Activated CD4-positive, alpha-beta memory T cell treated with anti-CD3 and anti-CD28 coated beads for 36 hours (primary cell): ENCODE data around the gene KLHL7. TPM values are rescaled to one million over a fixed set of nuclear protein-coding genes. Genes with fewer than 3 reads are reported as not detected.
"Not testable (repeated sequence)": the region's sequence is repeated elsewhere in the genome, so short reads cannot be mapped to it uniquely, and the experiment has no call there.

Experiments used
- CTCF ChIA-PET: fragments of 350-600 bp; sonication (Branson Sonifier 250); formaldehyde crosslinking; loops from one replicate; lab custom pipeline; 2021; ENCODE audit warnings: antibody characterized with exemption, inconsistent platforms; lab: Charles Lee
- POLR2A ChIA-PET: fragments of 350-600 bp; sonication (Branson Sonifier 250); formaldehyde crosslinking; loops from one replicate; lab custom pipeline; 2021; ENCODE audit warnings: antibody characterized with exemption; lab: Charles Lee
- DNase-seq: peaks from one replicate; pipeline ENCODE4 v3.0.0-alpha.2; 2020
- H3K27ac Mint-ChIP-seq: one replicate; pipeline ENCODE4 v1.8.0; 2021; ENCODE audit warnings: mixed read lengths
- H3K27me3 Mint-ChIP-seq: one replicate; pipeline ENCODE4 v1.8.0; 2021; ENCODE audit warnings: mixed read lengths
- H3K36me3 Mint-ChIP-seq: one replicate; pipeline ENCODE4 v1.8.0; 2021; ENCODE audit warnings: mixed read lengths
- H3K4me1 Mint-ChIP-seq: one replicate; pipeline ENCODE4 v1.8.0; 2021; ENCODE audit warnings: low read depth, mixed read lengths
- H3K4me3 Mint-ChIP-seq: one replicate; pipeline ENCODE4 v1.8.0; 2021; ENCODE audit warnings: mild to moderate bottlenecking, mixed read lengths
- H3K9me3 Mint-ChIP-seq: one replicate; pipeline ENCODE4 v1.8.0; 2021; ENCODE audit warnings: mixed read lengths
- intact Hi-C: fragments of 100-400 bp; cut with micrococcal nuclease; formaldehyde crosslinking; loops from one replicate; pipeline ENCODE4 v1.15.1; 2023
- total RNA-seq, 2 experiments: library from RNA; stranded (reverse); gene quantifications; one replicate each; pipeline ENCODE4 v1.2.3, GENCODE V29; 2021

KLHL7 gene
- total RNA-seq, 2 experiments from 2014 or later, result 24.3 to 24.8 TPM

- peak overlapping the region; percentile 6 for H3K4me3 Mint-ChIP-seq
- H3K4me1 Mint-ChIP-seq, result peaks cover 33% of the 10 kb centered on the region
- no peak for DNase-seq
- intact Hi-C loops, result loop anchor here (5.0 to 10.0 kb wide), 4 partner anchors 97 to 413 kb away; partner anchors contain the start of gene CCDC126
- peaks cover 19% of the 10 kb centered on the region for H3K36me3 Mint-ChIP-seq
- no peak overlapping the region for H3K27ac Mint-ChIP-seq
- H3K9me3 Mint-ChIP-seq, result no peaks in the 10 kb centered on the region
- ChIA-PET POLR2A (no interaction called here), CTCF (interaction anchor here (0.6 to 2.1 kb wide), 6 partner anchors 19 to 384 kb away, joined by 3 to 7 read pairs (median 4); partner anchors contain the start of gene KLHL7)
- no peaks in the 10 kb centered on the region for H3K27me3 Mint-ChIP-seq
Measured at GRCh38 chr7:23184291-23184690, 78.7 kb downstream of the KLHL7 start.

GRCh38 chr7:23184709-23185359, 79.2 kb downstream of the KLHL7 start:
- CTCF ChIA-PET, result interaction anchor here (0.5 to 2.1 kb wide), 7 partner anchors 8 to 99 kb away, joined by 3 to 7 read pairs (median 5); partner anchors contain the start of gene KLHL7
- peaks cover 20% of the 10 kb centered on the region for H3K36me3 Mint-ChIP-seq
- H3K27ac Mint-ChIP-seq, result no peak overlapping the region
- no peak overlapping the region for H3K4me3 Mint-ChIP-seq
- no peaks in the 10 kb centered on the region for H3K9me3 Mint-ChIP-seq
- H3K4me1 Mint-ChIP-seq, result peaks cover 33% of the 10 kb centered on the region
- no peaks in the 10 kb centered on the region for H3K27me3 Mint-ChIP-seq
- POLR2A ChIA-PET, result no interaction called here
- intact Hi-C loops, result loop anchor here (5.0 to 10.0 kb wide), 4 partner anchors 98 to 412 kb away; partner anchors contain the start of gene CCDC126
- no peak for DNase-seq

- intact Hi-C loops, result loop anchor here (10.0 kb wide), 2 partner anchors 301 to 331 kb away; no protein-coding TSS in a partner anchor
- no peak for DNase-seq
- H3K36me3 Mint-ChIP-seq, result peaks cover 24% of the 10 kb centered on the region
Measured at GRCh38 chr7:23185980-23186379, 80.4 kb downstream of the KLHL7 start.

GRCh38 chr7:23191022-23191421, 85.4 kb downstream of the KLHL7 start:
- intact Hi-C loops, result no loop called here

More at GRCh38 chr7:23185980-23186379, 80.4 kb downstream of the KLHL7 start:
- no peak overlapping the region for H3K27ac Mint-ChIP-seq
- no peaks in the 10 kb centered on the region for H3K27me3 Mint-ChIP-seq
- CTCF ChIA-PET, result interaction anchor here (1.3 kb wide), 1 partner anchor 9 kb away, joined by 5 read pairs; no protein-coding TSS in a partner anchor
- POLR2A ChIA-PET, result no interaction called here
- no peak overlapping the region for H3K4me3 Mint-ChIP-seq
- H3K4me1 Mint-ChIP-seq, result peaks cover 28% of the 10 kb centered on the region
- no peaks in the 10 kb centered on the region for H3K9me3 Mint-ChIP-seq

GRCh38 chr7:23193650-23194227, 88.2 kb downstream of the KLHL7 start:
- POLR2A ChIA-PET, CTCF ChIA-PET: not testable (repeated sequence)

More at GRCh38 chr7:23191022-23191421, 85.4 kb downstream of the KLHL7 start:
- H3K4me1 Mint-ChIP-seq, result peaks cover 3% of the 10 kb centered on the region
- H3K36me3 Mint-ChIP-seq, result peaks cover 30% of the 10 kb centered on the region
- no peak overlapping the region for H3K27ac Mint-ChIP-seq
- CTCF ChIA-PET, result no interaction called here
- no peak for DNase-seq
- H3K27me3 Mint-ChIP-seq, result no peaks in the 10 kb centered on the region
- H3K4me3 Mint-ChIP-seq, result no peak overlapping the region
- H3K9me3 Mint-ChIP-seq, result no peaks in the 10 kb centered on the region
- POLR2A ChIA-PET, result no interaction called here

GRCh38 chr7:23196306-23196705, 90.7 kb downstream of the KLHL7 start:
- Mint-ChIP-seq H3K27ac (no peak overlapping the region), H3K36me3 (peaks cover 43% of the 10 kb centered on the region)
- CTCF ChIA-PET, result no interaction called here

More at GRCh38 chr7:23193650-23194227, 88.2 kb downstream of the KLHL7 start:
- H3K9me3 Mint-ChIP-seq, H3K4me1 Mint-ChIP-seq, H3K4me3 Mint-ChIP-seq, H3K27me3 Mint-ChIP-seq, DNase-seq, H3K27ac Mint-ChIP-seq, intact Hi-C loops: not testable (repeated sequence)
- peaks cover 37% of the 10 kb centered on the region for H3K36me3 Mint-ChIP-seq

GRCh38 chr7:23197745-23198144, 92.2 kb downstream of the KLHL7 start:
- H3K36me3 Mint-ChIP-seq, result peaks cover 44% of the 10 kb centered on the region
- POLR2A ChIA-PET, result interaction anchor here (0.6 kb wide), 1 partner anchor 58 kb away, joined by 3 read pairs; no protein-coding TSS in a partner anchor
- H3K4me3 Mint-ChIP-seq, H3K9me3 Mint-ChIP-seq, H3K27ac Mint-ChIP-seq, intact Hi-C loops, H3K4me1 Mint-ChIP-seq, DNase-seq, CTCF ChIA-PET, H3K27me3 Mint-ChIP-seq: not testable (repeated sequence)

More at GRCh38 chr7:23196306-23196705, 90.7 kb downstream of the KLHL7 start:
- Mint-ChIP-seq H3K4me3 (no peak overlapping the region), H3K27me3 (no peaks in the 10 kb centered on the region), H3K9me3 (no peaks in the 10 kb centered on the region), H3K4me1 (no peaks in the 10 kb centered on the region)
- no peak for DNase-seq
- POLR2A ChIA-PET, result no interaction called here
- intact Hi-C loops, result no loop called here

- CTCF ChIA-PET, result interaction anchor here (0.6 kb wide), 1 partner anchor 16 kb away, joined by 5 read pairs; no protein-coding TSS in a partner anchor
- no peak overlapping the region for H3K27ac Mint-ChIP-seq
- H3K4me1 Mint-ChIP-seq, result no peaks in the 10 kb centered on the region
- POLR2A ChIA-PET, result no interaction called here
- H3K4me3 Mint-ChIP-seq, result no peak overlapping the region
- no peak for DNase-seq
- intact Hi-C loops, result no loop called here
- peaks cover 2% of the 10 kb centered on the region for H3K9me3 Mint-ChIP-seq
- peaks cover 54% of the 10 kb centered on the region for H3K36me3 Mint-ChIP-seq
- H3K27me3 Mint-ChIP-seq, result peaks cover 2% of the 10 kb centered on the region
Measured at GRCh38 chr7:23200331-23200730, 94.7 kb downstream of the KLHL7 start.

- peaks cover 16% of the 10 kb centered on the region for H3K27me3 Mint-ChIP-seq
- POLR2A ChIA-PET, result no interaction called here
Measured at GRCh38 chr7:23204241-23204640, 98.7 kb downstream of the KLHL7 start.

GRCh38 chr7:23205577-23205908, 100.0 kb downstream of the KLHL7 start:
- no peak for DNase-seq
- no peak overlapping the region for H3K4me3 Mint-ChIP-seq
- H3K27ac Mint-ChIP-seq, result no peak overlapping the region
- intact Hi-C loops, result no loop called here
- H3K36me3 Mint-ChIP-seq, result peaks cover 22% of the 10 kb centered on the region
- ChIA-PET CTCF (interaction anchor here (0.8 kb wide), 1 partner anchor 9 kb away, joined by 3 read pairs; no protein-coding TSS in a partner anchor), POLR2A (interaction anchor here (0.6 kb wide), 1 partner anchor 1812 kb away, joined by 4 read pairs; no protein-coding TSS in a partner anchor)
- peaks cover 2% of the 10 kb centered on the region for H3K9me3 Mint-ChIP-seq
- peaks cover 4% of the 10 kb centered on the region for H3K4me1 Mint-ChIP-seq
- peaks cover 16% of the 10 kb centered on the region for H3K27me3 Mint-ChIP-seq

More at GRCh38 chr7:23204241-23204640, 98.7 kb downstream of the KLHL7 start:
- Mint-ChIP-seq H3K27ac (no peak overlapping the region), H3K9me3 (peaks cover 2% of the 10 kb centered on the region), H3K4me3 (no peak overlapping the region), H3K36me3 (peaks cover 33% of the 10 kb centered on the region), H3K4me1 (peaks cover 4% of the 10 kb centered on the region)
- no peak for DNase-seq
- intact Hi-C loops, result no loop called here
- CTCF ChIA-PET, result no interaction called here

- intact Hi-C loops, result no loop called here
- Mint-ChIP-seq H3K9me3 (peaks cover 2% of the 10 kb centered on the region), H3K27ac (no peak overlapping the region), H3K4me3 (no peak overlapping the region), H3K4me1 (peaks cover 4% of the 10 kb centered on the region), H3K27me3 (peaks cover 16% of the 10 kb centered on the region), H3K36me3 (peaks cover 21% of the 10 kb centered on the region)
- CTCF ChIA-PET, result interaction anchor here (0.8 kb wide), 1 partner anchor 8 kb away, joined by 3 read pairs; no protein-coding TSS in a partner anchor
- POLR2A ChIA-PET, result interaction anchor here (0.6 kb wide), 1 partner anchor 1811 kb away, joined by 4 read pairs; no protein-coding TSS in a partner anchor
- no peak for DNase-seq
Measured at GRCh38 chr7:23205909-23206767, 100.6 kb downstream of the KLHL7 start.
